Karpas-422 (cell line): ENCODE data around the gene CORO1A. TPM values are rescaled to one million over a fixed set of nuclear protein-coding genes. Genes with fewer than 3 reads are reported as not detected.
"Not testable (repeated sequence)": the region's sequence is repeated elsewhere in the genome, so short reads cannot be mapped to it uniquely, and the experiment has no call there.

Source experiments
- DNase-seq: peaks from one replicate; pipeline ENCODE4 v3.0.0-alpha.2; 2015
- H2AFZ ChIP-seq: fragments of 200-600 bp; sonication (generic); 2 replicates; pipeline ENCODE4 v1.6.1; 2014; ENCODE audit warnings: antibody characterized with exemption, low read length, mixed read lengths
- H3K27ac ChIP-seq: fragments of 200-600 bp; sonication (generic); 2 replicates; pipeline ENCODE4 v1.5.1; 2014; ENCODE audit warnings: mild to moderate bottlenecking, low read length, moderate library complexity
- H3K27me3 ChIP-seq: fragments of 200-600 bp; sonication (generic); 2 replicates; pipeline ENCODE4 v1.6.1; 2014; ENCODE audit warnings: low read length, mixed read lengths
- H3K36me3 ChIP-seq: fragments of 200-600 bp; sonication (generic); 2 replicates; pipeline ENCODE4 v1.6.1; 2014; ENCODE audit warnings: low read length, mixed read lengths; ENCODE audit not compliant: insufficient read depth
- H3K4me1 ChIP-seq: fragments of 200-600 bp; sonication (generic); 2 replicates; pipeline ENCODE4 v1.6.1; 2014; ENCODE audit warnings: mild to moderate bottlenecking, low read length, mixed read lengths
- H3K4me2 ChIP-seq: fragments of 200-600 bp; sonication (generic); 2 replicates; pipeline ENCODE4 v1.6.1; 2014; ENCODE audit warnings: low read length, low read depth, mild to moderate bottlenecking; ENCODE audit not compliant: poor library complexity, severe bottlenecking
- H3K4me3 ChIP-seq: fragments of 200-600 bp; sonication (generic); 2 replicates; pipeline ENCODE4 v1.5.1; 2014; ENCODE audit warnings: mild to moderate bottlenecking, antibody characterized with exemption, low read length, mixed read lengths
- H3K79me2 ChIP-seq: fragments of 200-600 bp; sonication (generic); 2 replicates; pipeline ENCODE4 v1.6.1; 2014; ENCODE audit warnings: mild to moderate bottlenecking, low read length, mixed read lengths
- H3K9ac ChIP-seq: fragments of 200-600 bp; sonication (generic); 2 replicates; pipeline ENCODE4 v1.6.0; 2014; ENCODE audit warnings: low read length
- H3K9me2 ChIP-seq: fragments of 200-600 bp; sonication (generic), shearing (Covaris generic); replicated peaks from 2 replicates; pipeline ENCODE4 v1.6.0; 2014; ENCODE audit warnings: mild to moderate bottlenecking, low read length, moderate library complexity; ENCODE audit not compliant: insufficient read depth
- H3K9me3 ChIP-seq: fragments of 300-700, 200-600 bp; sonication (generic); 2 replicates; pipeline ENCODE4 v1.6.1; 2014; ENCODE audit warnings: low read length, mixed read lengths
- H4K20me1 ChIP-seq: fragments of 200-600 bp; sonication (generic); 2 replicates; pipeline ENCODE4 v1.6.1; 2014; ENCODE audit warnings: mild to moderate bottlenecking, antibody characterized with exemption, low read length, low read depth; ENCODE audit not compliant: insufficient read depth
- total RNA-seq: library from RNA; depleted of rRNA; stranded (reverse); fragments of >200 nt; shearing (Covaris generic); gene quantifications from 2 replicates; pipeline ENCODE4 v1.2.3, GENCODE V29; 2014; ENCODE audit warnings: low replicate concordance

CORO1A gene
- total RNA-seq, 1 experiment from 2014 or later: 362 TPM

DNA sequence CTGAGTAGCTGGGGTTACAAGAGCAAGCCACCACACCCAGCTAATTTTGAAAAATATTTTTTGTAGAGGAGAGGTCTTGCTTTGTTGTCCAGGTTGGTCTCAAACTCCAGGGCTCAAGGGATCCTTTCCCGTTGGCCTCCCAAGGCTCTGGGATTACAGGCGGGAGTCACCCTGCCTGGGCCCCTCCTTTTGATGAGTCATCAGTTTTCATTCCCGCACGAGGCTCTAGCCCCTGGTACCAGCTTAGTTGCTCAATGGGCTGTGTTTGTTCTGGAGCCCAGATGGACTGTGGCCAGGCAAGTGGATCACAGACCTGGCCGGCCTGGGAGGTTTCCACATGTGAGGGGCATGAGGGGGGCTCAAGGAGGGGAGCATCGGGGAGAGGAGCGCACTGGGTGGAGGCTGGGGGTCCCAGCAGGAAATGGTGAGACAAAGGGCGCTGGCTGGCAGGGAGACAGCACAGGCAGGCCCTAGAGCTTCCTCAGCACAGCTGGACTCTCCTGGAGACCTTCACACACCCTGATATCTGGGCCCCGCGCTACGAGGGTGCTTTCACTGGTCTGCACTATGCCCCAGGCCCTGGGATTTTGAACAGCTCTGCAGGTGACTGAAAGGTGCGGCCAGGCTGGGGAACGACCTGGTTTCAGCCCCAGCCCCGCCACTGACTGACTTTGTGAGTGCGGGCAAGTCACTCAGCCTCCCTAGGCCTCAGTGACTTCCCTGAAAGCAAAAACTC lies 16.4 kb downstream of the CORO1A start:
- H3K9ac ChIP-seq, H3K9me3 ChIP-seq, H3K4me2 ChIP-seq, H4K20me1 ChIP-seq, H3K27me3 ChIP-seq, DNase-seq, H3K79me2 ChIP-seq, H3K27ac ChIP-seq, H3K4me3 ChIP-seq, H2AFZ ChIP-seq, H3K36me3 ChIP-seq, H3K4me1 ChIP-seq, H3K9me2 ChIP-seq: not testable (repeated sequence)

DNA sequence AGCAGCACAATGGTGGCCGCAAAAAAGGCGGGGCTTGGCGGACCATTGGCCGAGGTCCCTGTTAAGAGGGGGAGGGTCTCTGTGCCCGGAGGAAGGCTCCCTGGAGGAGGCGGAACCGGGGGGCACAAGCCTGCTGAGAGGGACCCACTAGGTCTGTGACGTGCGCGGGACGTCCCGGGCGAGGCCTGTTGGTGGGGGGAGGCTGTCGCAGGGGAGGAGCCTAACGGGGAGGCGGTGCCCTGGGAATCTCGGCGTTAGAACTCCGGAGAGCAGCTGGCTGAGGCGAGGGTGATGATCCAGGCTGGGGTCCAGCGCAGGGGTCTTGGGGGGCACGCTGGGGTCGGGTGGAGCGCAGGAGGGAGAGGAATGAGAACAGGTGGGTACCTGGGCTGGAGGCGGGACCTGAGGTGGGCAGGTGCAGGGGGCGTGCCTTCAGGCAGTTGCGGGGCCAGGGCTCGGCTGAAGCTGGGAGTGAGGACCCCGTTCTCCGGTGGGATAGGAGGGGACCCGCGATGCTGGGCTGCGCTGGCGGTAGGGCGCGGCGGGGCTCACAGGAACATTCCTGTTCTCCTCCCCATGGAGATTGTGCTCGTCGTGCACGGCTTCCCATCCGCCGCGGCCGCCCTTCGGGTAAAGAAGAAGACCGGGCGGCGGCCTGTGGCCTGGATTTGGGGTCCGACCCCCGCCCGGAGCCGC lies 22.3 kb downstream of the CORO1A start:
- not testable (repeated sequence) for H2AFZ ChIP-seq, H3K79me2 ChIP-seq, H3K36me3 ChIP-seq, H3K9me3 ChIP-seq, H3K27ac ChIP-seq, H4K20me1 ChIP-seq, H3K4me3 ChIP-seq, H3K4me2 ChIP-seq, H3K9me2 ChIP-seq, H3K9ac ChIP-seq, H3K4me1 ChIP-seq, H3K27me3 ChIP-seq, DNase-seq

DNA sequence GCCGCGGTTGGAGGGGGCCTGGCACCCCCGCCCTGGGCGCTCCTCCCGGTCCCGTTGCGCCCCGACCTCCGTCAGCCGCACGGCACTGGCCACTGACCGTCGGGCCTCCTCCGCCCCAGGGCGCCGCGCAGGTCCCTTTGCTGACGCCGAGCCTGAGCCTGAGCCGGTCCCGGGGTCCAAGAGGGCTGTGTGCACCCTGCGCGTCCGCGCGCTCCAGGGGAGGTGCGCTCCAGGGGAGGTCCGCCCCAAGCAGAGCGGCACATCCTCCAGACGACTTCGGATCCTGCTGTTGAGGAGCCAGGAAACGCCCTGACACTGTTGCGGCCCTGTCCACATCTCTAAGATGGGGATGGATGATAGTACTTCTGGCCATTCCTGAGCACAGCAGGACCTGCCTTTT lies 22.9 kb downstream of the CORO1A start:
- not testable (repeated sequence) for H3K9ac ChIP-seq, H2AFZ ChIP-seq, DNase-seq, H3K9me2 ChIP-seq, H3K27ac ChIP-seq, H3K9me3 ChIP-seq, H3K4me3 ChIP-seq, H3K27me3 ChIP-seq, H3K4me1 ChIP-seq, H3K79me2 ChIP-seq, H3K4me2 ChIP-seq, H3K36me3 ChIP-seq, H4K20me1 ChIP-seq

DNA sequence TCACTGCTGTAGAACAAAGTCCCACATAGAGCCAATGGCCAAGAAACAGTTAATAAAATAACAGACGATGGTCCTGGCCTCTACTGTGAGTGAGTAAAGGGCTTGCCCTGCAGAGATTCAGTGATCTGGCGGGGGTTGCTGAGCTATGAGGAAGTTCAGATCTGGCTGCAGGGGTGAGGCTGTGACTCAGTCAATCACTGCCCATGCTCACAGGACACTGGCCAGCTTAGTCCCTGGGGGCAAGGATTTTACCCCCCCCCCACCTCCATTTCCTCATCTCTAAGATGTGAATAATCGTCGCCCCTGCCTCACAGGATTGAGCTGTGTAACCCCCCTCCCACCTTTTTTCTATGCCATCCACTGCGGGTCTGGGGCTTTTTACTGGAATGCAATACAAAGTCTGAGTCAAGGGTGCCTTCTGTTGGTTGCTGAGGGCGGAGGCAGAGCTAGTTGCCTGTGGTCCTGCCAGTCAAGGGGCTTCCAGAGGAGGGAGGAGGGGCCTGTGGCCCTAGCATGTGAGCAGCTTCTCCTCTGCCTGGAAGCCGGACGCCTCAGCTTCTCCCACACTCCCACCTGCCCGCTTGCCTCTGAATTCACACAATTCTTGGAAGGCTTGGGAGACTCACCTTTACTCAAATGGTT lies 23.8 kb downstream of the CORO1A start:
- not testable (repeated sequence) for H4K20me1 ChIP-seq, H3K4me3 ChIP-seq, H3K27me3 ChIP-seq, H3K27ac ChIP-seq, H3K4me2 ChIP-seq, H3K9ac ChIP-seq, H3K9me2 ChIP-seq, H2AFZ ChIP-seq, H3K4me1 ChIP-seq, DNase-seq, H3K9me3 ChIP-seq, H3K79me2 ChIP-seq, H3K36me3 ChIP-seq

DNA sequence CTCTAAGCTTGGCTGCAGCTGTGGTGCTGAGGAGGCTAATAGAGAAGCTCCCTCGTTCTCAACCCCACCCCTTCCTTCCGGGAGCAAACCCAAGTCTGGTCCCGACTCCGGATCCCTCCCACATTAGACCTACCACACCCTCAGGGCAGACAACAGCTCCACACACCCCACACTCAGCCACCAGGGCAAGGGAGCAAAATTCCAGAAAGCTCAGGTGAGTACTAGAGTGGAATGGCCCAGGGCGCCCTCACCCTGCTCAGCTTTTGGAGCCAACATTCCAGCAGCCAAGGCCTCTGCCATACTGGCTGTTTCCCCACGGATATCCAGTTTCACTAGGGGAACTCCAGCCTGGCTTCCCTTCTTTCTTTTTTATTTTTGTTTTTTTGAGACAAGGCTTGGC lies 25.6 kb downstream of the CORO1A start:
- H3K27me3 ChIP-seq, H3K36me3 ChIP-seq, H3K4me1 ChIP-seq, H3K4me2 ChIP-seq, H3K9me2 ChIP-seq, H2AFZ ChIP-seq, H4K20me1 ChIP-seq, H3K9me3 ChIP-seq, H3K27ac ChIP-seq, H3K9ac ChIP-seq, H3K79me2 ChIP-seq, H3K4me3 ChIP-seq, DNase-seq: not testable (repeated sequence)

DNA sequence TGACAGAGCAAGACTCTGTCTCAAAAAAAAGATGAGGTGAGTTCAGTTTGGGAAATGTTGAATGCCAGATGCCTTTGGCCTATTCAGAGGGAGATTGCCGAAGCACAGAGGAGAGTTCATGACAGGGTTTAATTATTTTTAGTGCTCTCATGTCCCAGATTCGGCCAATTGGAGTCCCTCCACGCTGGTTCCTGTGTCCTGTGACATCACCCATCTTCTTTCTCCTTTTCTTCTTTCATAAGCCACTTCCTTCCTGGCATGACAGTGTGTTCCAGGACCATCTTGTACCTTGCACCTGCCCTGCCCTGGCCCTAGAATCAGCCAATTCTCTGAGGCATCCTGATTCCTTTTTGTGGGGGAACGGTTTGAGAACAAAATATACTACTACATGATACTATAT lies 28.0 kb downstream of the CORO1A start:
- DNase-seq, H3K4me3 ChIP-seq: not testable (repeated sequence)

DNA sequence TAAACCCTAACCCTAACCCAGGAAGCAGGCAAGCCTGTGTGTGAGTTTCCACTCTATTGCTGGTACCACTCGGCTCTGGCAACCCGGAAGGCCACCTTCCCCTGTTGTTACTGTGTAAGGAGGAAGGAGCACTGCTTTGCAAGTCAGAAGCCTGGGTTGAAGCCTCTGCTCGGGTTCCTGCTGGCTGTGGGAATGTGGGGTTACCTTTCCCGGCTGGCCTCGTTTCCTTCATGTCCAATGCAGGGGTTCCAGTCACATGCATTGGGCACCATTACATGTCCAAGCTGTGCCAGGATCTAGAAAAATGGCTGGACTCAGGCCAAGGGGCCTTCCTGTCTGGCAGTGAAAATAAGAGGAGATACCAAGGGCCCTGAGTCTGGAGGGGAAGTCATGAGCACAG lies 33.7 kb downstream of the CORO1A start:
- not testable (repeated sequence) for H4K20me1 ChIP-seq, H3K4me3 ChIP-seq, H3K36me3 ChIP-seq, H3K79me2 ChIP-seq, H3K9ac ChIP-seq, H3K9me2 ChIP-seq, DNase-seq, H3K27ac ChIP-seq, H2AFZ ChIP-seq, H3K27me3 ChIP-seq, H3K4me2 ChIP-seq, H3K4me1 ChIP-seq, H3K9me3 ChIP-seq

More for the DNA sequence above, 28.0 kb downstream of the CORO1A start:
- not testable (repeated sequence) for H4K20me1 ChIP-seq, H3K79me2 ChIP-seq, H3K9me2 ChIP-seq, H3K36me3 ChIP-seq, H3K9ac ChIP-seq, H3K4me1 ChIP-seq, H3K9me3 ChIP-seq, H2AFZ ChIP-seq, H3K27me3 ChIP-seq, H3K4me2 ChIP-seq, H3K27ac ChIP-seq
